PC-9 (cell line): ENCODE data around the gene HSPB8.

Source experiments
- CTCF ChIP-seq: fragments of 200-600 bp; sonication (generic); conservative IDR thresholded peaks from 2 replicates; pipeline ENCODE4 v1.6.1; 2017; ENCODE audit warnings: mixed run types, antibody characterized with exemption, mild to moderate bottlenecking, moderate library complexity
- EZH2 ChIP-seq: fragments of 200-600 bp; sonication (generic); IDR thresholded peaks from 2 replicates; pipeline ENCODE4 v1.8.0; 2017; ENCODE audit warnings: antibody characterized with exemption, low read depth

- TF ChIP-seq CTCF, result no peak
- no peak for TF ChIP-seq EZH2
Observed at GRCh38 chr12:119207063-119207560, 28.4 kb downstream of the HSPB8 start.
